Colonic mucosa (tissue), 4 donors: Measurements from ENCODE around the gene UBE3B. TPM values are rescaled to one million over a fixed set of nuclear protein-coding genes. Genes with fewer than 3 reads are reported as not detected.

Experiments used
- DNase-seq: peaks from one replicate; pipeline ENCODE4 v3.0.0-alpha.2; 2020
- H3K27ac ChIP-seq: fragments of 200-600 bp; one replicate; pipeline ENCODE4 v1.8.0; 2021
- H3K27me3 ChIP-seq: fragments of 200-600 bp; one replicate; pipeline ENCODE4 v1.8.0; 2021
- H3K36me3 ChIP-seq: fragments of 200-600 bp; one replicate; pipeline ENCODE4 v1.8.0; 2021
- H3K4me1 ChIP-seq: fragments of 200-600 bp; one replicate; pipeline ENCODE4 v1.8.0; 2021; ENCODE audit warnings: mild to moderate bottlenecking
- H3K4me3 ChIP-seq: fragments of 200-600 bp; one replicate; pipeline ENCODE4 v1.8.0; 2021
- H3K9ac ChIP-seq, 2 donors: one replicate each; pipeline ENCODE4 v1.7.0; 2013; ENCODE audit warnings: control low read depth in 2 of 2, low read depth in 2 of 2, low read length in 2 of 2
- H3K9me3 ChIP-seq: fragments of 200-600 bp; one replicate; pipeline ENCODE4 v1.8.0; 2021
- intact Hi-C: fragments of 100-400 bp; cut with DNase I; formaldehyde crosslinking; loops from one replicate; pipeline ENCODE4 v1.14.1; 2022
- total RNA-seq, 2 donors: library from RNA; stranded (reverse); fragmentation: NEBNext Ultra II Directional in 1 of 2; extraction: Animal tissue kit (Norgen Biotek cat#: 25700) in 1 of 2; gene quantifications; one replicate each; pipeline ENCODE4 v1.2.1, GENCODE V29; 2021
- TF ChIP-seq, protein P1 (sequence below): fragments of 200-600 bp; IDR thresholded peaks from one replicate; pipeline ENCODE4 v1.8.0; 2022; ENCODE audit warnings: antibody characterized with exemption, mild to moderate bottlenecking
- donor health status: healthy.
- donor health status: DM: no; HTN: no; CAD: no.
- donor health status: DM: no; HTN: no; CAD: no.

The UBE3B gene
- total RNA-seq, 2 donors from 2014 or later = 44.6 to 52.0 TPM

DNA sequence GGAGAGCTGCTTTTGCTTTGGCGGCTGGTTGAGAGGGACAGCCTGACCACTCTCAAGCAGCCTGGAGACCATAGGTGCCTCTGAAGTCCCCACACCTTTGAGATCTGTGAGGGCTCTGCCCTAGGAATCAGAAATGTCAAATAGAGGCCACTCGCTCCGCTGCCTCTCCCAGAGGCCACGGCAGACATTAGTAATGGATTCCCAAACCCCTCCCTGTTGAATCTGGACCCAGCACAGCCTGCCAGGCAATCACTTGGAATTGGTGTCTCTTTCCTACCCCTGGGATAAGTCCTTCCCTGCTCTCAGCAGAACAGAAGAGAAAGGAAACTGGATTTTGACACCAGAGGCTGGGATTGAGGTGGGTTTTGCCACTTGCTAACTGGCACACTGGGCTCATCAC is 70.8 kb downstream of the UBE3B start:
- DNase-seq = no peak
- Histone ChIP-seq H3K27me3 (peaks cover 4% of the 10 kb centered on the region), H3K4me3 (no peak overlapping the region), H3K9me3 (no peaks in the 10 kb centered on the region), H3K9ac (no peak overlapping the region), H3K27ac (no peak overlapping the region), H3K36me3 (no peaks in the 10 kb centered on the region), H3K4me1 (no peaks in the 10 kb centered on the region)
- intact Hi-C loops = no loop called here
- TF ChIP-seq, protein P1, sequence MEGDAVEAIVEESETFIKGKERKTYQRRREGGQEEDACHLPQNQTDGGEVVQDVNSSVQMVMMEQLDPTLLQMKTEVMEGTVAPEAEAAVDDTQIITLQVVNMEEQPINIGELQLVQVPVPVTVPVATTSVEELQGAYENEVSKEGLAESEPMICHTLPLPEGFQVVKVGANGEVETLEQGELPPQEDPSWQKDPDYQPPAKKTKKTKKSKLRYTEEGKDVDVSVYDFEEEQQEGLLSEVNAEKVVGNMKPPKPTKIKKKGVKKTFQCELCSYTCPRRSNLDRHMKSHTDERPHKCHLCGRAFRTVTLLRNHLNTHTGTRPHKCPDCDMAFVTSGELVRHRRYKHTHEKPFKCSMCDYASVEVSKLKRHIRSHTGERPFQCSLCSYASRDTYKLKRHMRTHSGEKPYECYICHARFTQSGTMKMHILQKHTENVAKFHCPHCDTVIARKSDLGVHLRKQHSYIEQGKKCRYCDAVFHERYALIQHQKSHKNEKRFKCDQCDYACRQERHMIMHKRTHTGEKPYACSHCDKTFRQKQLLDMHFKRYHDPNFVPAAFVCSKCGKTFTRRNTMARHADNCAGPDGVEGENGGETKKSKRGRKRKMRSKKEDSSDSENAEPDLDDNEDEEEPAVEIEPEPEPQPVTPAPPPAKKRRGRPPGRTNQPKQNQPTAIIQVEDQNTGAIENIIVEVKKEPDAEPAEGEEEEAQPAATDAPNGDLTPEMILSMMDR = no peak

DNA sequence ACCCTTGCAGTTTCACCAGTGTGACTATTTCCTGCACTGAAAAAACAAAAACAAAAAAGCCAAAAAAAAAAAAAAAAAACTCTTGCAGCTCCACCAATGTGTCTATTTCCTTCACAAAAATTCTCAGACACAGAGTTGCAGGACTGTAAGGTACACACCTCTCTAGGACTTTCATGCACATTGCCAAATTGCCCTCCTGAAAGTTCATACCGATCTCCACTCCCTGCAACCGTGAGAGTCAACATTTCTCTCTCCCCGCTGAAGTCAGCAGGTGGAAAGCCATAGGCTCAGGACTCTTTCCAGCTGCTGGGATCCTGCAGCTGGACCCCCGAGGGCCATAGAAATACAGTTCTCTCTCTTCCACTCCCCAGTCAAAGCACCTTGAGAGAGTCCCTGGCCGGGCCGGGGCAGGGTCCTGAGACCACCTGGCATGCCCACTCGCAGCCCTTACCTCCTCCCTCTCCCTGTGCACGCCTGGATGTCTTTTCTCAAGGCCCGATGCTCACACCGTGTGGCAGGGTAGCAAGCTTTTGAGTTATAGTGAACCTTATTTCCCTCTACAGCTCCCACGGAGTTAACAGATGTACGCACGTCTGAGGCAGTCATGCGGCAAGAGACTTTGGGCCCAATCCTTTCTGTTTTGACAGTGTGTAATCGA is 72.3 kb downstream of the UBE3B start:
- Histone ChIP-seq H3K27ac (no peak overlapping the region), H3K9ac (no peak overlapping the region), H3K4me3 (no peak overlapping the region), H3K4me1 (no peaks in the 10 kb centered on the region), H3K36me3 (no peaks in the 10 kb centered on the region), H3K9me3 (no peaks in the 10 kb centered on the region), H3K27me3 (peaks cover 9% of the 10 kb centered on the region)
- intact Hi-C loops = no loop called here
- TF ChIP-seq, protein P1 = no peak
- no peak for DNase-seq

DNA sequence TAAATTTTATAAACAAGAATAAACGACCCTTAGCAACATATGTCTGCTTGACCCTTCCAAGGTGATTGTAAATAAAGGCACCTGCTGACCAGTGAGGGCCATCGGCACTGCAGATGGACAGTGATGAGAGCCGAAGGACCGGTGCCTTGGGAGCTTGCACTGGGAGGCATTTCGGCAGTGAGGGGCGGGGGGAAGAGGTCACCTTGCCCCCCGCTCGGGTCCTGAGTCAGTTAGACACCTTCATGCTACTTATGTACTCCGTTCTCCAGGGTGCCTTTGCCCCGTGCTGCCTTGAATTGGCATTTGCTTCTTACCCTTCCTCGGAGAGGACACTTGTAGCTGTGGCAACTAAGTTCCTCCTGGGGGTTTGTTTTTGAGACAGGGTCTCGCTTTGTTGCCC is 72.8 kb downstream of the UBE3B start:
- H3K9me3 ChIP-seq = no peaks in the 10 kb centered on the region
- peaks cover 9% of the 10 kb centered on the region for H3K27me3 ChIP-seq
- no peak for DNase-seq
- H3K9ac ChIP-seq = no peak overlapping the region
- H3K36me3 ChIP-seq = no peaks in the 10 kb centered on the region
- TF ChIP-seq, protein P1 = no peak
- intact Hi-C loops = no loop called here
- H3K4me1 ChIP-seq = no peaks in the 10 kb centered on the region
- no peak overlapping the region for H3K4me3 ChIP-seq
- H3K27ac ChIP-seq = no peak overlapping the region

DNA sequence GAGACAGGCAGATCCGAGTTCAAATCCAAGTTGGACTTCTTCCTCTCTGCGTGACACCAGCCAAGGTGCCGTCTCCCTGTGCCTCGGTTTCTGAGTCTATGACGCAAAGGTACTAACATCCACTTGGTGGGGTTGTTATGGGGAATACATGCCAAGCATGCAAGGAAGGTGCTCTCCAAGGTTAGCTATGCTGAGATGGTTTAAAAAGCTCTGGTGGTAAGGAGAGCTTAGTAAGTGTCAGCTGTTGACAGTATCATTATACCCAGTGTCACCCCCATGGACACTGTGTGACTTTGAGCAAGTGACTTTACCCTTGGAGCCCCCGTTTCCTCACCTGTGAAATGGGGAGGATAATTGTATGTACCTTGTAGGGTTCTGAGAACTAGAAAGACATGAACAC is 73.7 kb downstream of the UBE3B start:
- Histone ChIP-seq H3K9ac (no peak overlapping the region), H3K36me3 (no peaks in the 10 kb centered on the region), H3K4me3 (no peak overlapping the region), H3K27me3 (peaks cover 9% of the 10 kb centered on the region), H3K9me3 (no peaks in the 10 kb centered on the region), H3K4me1 (no peaks in the 10 kb centered on the region), H3K27ac (no peak overlapping the region)
- DNase-seq = no peak
- intact Hi-C loops = no loop called here
- TF ChIP-seq, protein P1 = no peak

DNA sequence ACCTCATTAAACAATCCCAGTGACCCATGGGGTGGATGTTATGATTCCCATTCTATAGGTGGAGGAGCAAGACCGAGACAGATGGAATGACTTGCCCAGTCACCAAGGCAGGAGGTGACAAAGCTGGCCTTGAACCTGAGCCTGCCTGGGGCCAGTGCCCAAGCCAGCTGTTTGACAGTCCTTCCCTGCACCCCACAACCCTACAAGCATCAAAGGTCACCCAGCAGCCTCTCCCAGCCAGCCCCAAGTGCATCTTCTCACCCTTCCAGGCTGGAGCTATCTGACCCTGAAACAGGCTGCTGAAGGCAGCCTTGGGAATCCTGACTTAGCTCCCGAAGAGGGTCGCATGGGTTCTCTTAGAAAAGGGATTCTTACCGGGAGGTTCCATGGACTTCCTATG is 75.5 kb downstream of the UBE3B start:
- H3K4me3 ChIP-seq = no peak overlapping the region
- no peaks in the 10 kb centered on the region for H3K4me1 ChIP-seq
- no peaks in the 10 kb centered on the region for H3K36me3 ChIP-seq
- H3K9ac ChIP-seq = no peak overlapping the region
- intact Hi-C loops = no loop called here
- TF ChIP-seq, protein P1 = no peak
- H3K9me3 ChIP-seq = no peaks in the 10 kb centered on the region
- peaks cover 9% of the 10 kb centered on the region for H3K27me3 ChIP-seq
- DNase-seq = no peak
- H3K27ac ChIP-seq = no peak overlapping the region
